Heart right ventricle (tissue), 16 donors: Measurements from ENCODE around the gene TMEM126A. TPM values are rescaled to one million over a fixed set of nuclear protein-coding genes. Genes with fewer than 3 reads are reported as not detected.
"Not testable (repeated sequence)": the region's sequence is repeated elsewhere in the genome, so short reads cannot be mapped to it uniquely, and the experiment has no call there.

ENCODE experiments used
- ATAC-seq, 8 donors: fragments of 200-7000 bp; cut with Tn5 transposase; one replicate each; pipeline ENCODE4 v1.9.1; 2020; ENCODE audit warnings: mild to moderate bottlenecking in 8 of 8, moderate library complexity in 8 of 8, moderate number of reproducible peaks in 1 of 8
- DNase-seq, 2 donors: peaks; one replicate each; pipeline ENCODE4 v3.0.0-alpha.2; 2020
- H3K27ac ChIP-seq, 10 donors: fragments of 200-600 bp; sonication (generic) in 2 of 10; one replicate each; pipeline versions ENCODE4 v1.5.0 to v1.8.0; 2020 to 2022; ENCODE audit warnings: mild to moderate bottlenecking in 3 of 10
- H3K27me3 ChIP-seq, 7 donors: fragments of 200-600 bp; one replicate each; pipeline ENCODE4 v1.8.0; 2021 to 2022; ENCODE audit warnings: mild to moderate bottlenecking in 2 of 7
- H3K36me3 ChIP-seq, 9 donors: fragments of 200-600 bp; sonication (generic) in 1 of 9; one replicate each; pipeline versions ENCODE4 v1.5.0 to v1.8.0; 2020 to 2022; ENCODE audit warnings: mild to moderate bottlenecking in 2 of 9
- H3K4me1 ChIP-seq, 9 donors: fragments of 200-600 bp; sonication (generic) in 1 of 9; one replicate each; pipeline versions ENCODE4 v1.5.0 to v1.8.0; 2020 to 2022; ENCODE audit warnings: mild to moderate bottlenecking in 4 of 9
- H3K4me3 ChIP-seq, 10 donors: fragments of 200-600 bp; sonication (generic) in 2 of 10; one replicate each; pipeline versions ENCODE4 v1.5.0 to v1.8.0; 2020 to 2022; ENCODE audit warnings: mild to moderate bottlenecking in 7 of 10, moderate library complexity in 2 of 10
- H3K9me3 ChIP-seq, 11 donors: fragments of 200-600 bp in 10 of 11; sonication (generic) in 2 of 11; one replicate each; pipeline versions ENCODE4 v1.5.0 to v1.8.0; 2013 to 2022; ENCODE audit warnings: mild to moderate bottlenecking in 2 of 11, control low read depth in 1 of 11, moderate library complexity in 1 of 11
- CTCF ChIP-seq, 9 donors: fragments of 200-600 bp; sonication (generic) in 2 of 9; IDR thresholded peaks; one replicate each; pipeline versions ENCODE4 v1.5.0 to v1.8.0; 2021 to 2022; ENCODE audit warnings: antibody characterized with exemption in 9 of 9, mild to moderate bottlenecking in 5 of 9, moderate library complexity in 1 of 9
- WGBS, 2 donors: extraction: QIAGEN DNeasy Blood & Tissue Kit; methylation state at CpG; one replicate each; pipeline ENCODE4 v1.1.7; 2013; ENCODE audit warnings: inconsistent platforms in 1 of 2; 5-methylcytosine and 5-hydroxymethylcytosine counted together
- intact Hi-C, 10 donors: fragments of 100-400 bp; cut with DNase I; formaldehyde crosslinking; loops; one replicate each; pipeline versions ENCODE4 v1.11.1 to v1.14.2; 2022
- polyA plus RNA-seq, 2 donors: library from polyadenylated mRNA; stranded (reverse); fragments of 200-250 nt; gene quantifications; one replicate each; pipeline ENCODE4 v1.2.3, GENCODE V29; 2013
- total RNA-seq, 10 donors: library from RNA; stranded (reverse); fragmentation: NEBNext Ultra II Directional in 3 of 10; extraction: Animal tissue kit (Norgen Biotek cat#: 25700) in 3 of 10; gene quantifications; one replicate each; pipeline versions ENCODE4 v1.2.1 to v1.2.4, GENCODE V29; 2021 to 2023
- donor health status: Arrhythmogenic right ventricular cardiomyopathy.
- donor health status: ischemic (EF 13 %, LVEDD 7.1; RV severe dilation, severe dysfunction).
- donor health status: healthy with polysubstance abuse.
- donor health status: DM: no; HTN: yes; CAD: no.
- donor health status: DM: no; HTN: no; CAD: no.
- donor health status: ischemic (EF 25% LVEDD 6.9; RV normal size, moderate dysfunction).
- donor health status: ischemic (EF 25% LVEDD 5.7; RV mildly dilated, moderate dysfunction).
- donor health status: healthy.
- donor health status: DM: yes; HTN: yes; CAD: no.
- donor health status: Ischemic cardiomyopathy.
- donor health status: ischemic (EF 35%, LVEDD 5.7; RV mildly dilated, moderate dysfunction).
- donor health status: nonischemic (EF 11% LVEDD 7.7; RV severe dilation, severe dysfunction).
- donor health status: DM: yes; HTN: yes; CAD: no.
- donor health status: PGD.
- donor health status: ischemic (EF 29% LVEDD 5.4; RV normal size, mild dysfunction).
- donor health status: nonischemic (EF 23%, LVEDD 6.1; RV moderate dilation, normal function).

TMEM126A gene
- total and polyA plus RNA-seq, 12 donors = 56.9 to 153 (median 67.6) TPM

GRCh38 chr11:85643191-85643614, 4.6 kb upstream of the TMEM126A start:
- peaks cover 0 to 26% (median 0%) of the 10 kb centered on the region in 7 donors for H3K27me3 ChIP-seq
- H3K27ac ChIP-seq = peak overlapping the region in 5 of 10 donors; percentile 24 to 42 (median 38)
- H3K36me3 ChIP-seq = peaks cover 0 to 5% (median 0%) of the 10 kb centered on the region in 9 donors
- TF ChIP-seq CTCF (IDR thresholded peaks at IDR 0.05) = no peak
- H3K9me3 ChIP-seq = no peaks in the 10 kb centered on the region
- peak overlapping the region in 2 of 10 donors; percentile 1 to 22 for H3K4me3 ChIP-seq
- peaks cover 0 to 21% (median 9%) of the 10 kb centered on the region in 9 donors for H3K4me1 ChIP-seq
- DNase-seq (peak; percentile 19 to 66), ATAC-seq (peak in 4 of 8 donors; percentile 21 to 41 (median 30))
- intact Hi-C loops = no loop called here
- 6 to 21% methylated on average over 2 of the region's 2 CpGs for WGBS, 2 donors

- TF ChIP-seq CTCF (IDR thresholded peaks at IDR 0.05) = no peak
- 29 to 34% methylated on average over 2 of the region's 2 CpGs for whole genome bisulfite sequencing, 2 donors
These were observed 689 bp upstream of the TMEM126A start for GRCh38 chr11:85647078-85647477.

GRCh38 chr11:85651118-85651517, 3.4 kb downstream of the TMEM126A start:
- TF ChIP-seq CTCF (IDR thresholded peaks at IDR 0.05) = no peak

More at GRCh38 chr11:85647078-85647477, 689 bp upstream of the TMEM126A start:
- DNase-seq (no peak), ATAC-seq (peak in 3 of 8 donors; percentile 2 to 35 (median 13))
- Histone ChIP-seq H3K27ac (peak overlapping the region in 9 of 10 donors; percentile 57 to 89 (median 83)), H3K9me3 (no peaks in the 10 kb centered on the region), H3K36me3 (peaks cover 0 to 19% (median 0%) of the 10 kb centered on the region in 9 donors), H3K4me3 (peak overlapping the region; percentile 53 to 79 (median 68)), H3K27me3 (peaks cover 0 to 22% (median 0%) of the 10 kb centered on the region in 7 donors), H3K4me1 (peaks cover 0 to 38% (median 22%) of the 10 kb centered on the region in 9 donors)
- intact Hi-C loops = loop anchor here in 1 of 10 donors (2.0 kb wide), 1 partner anchor 18 kb away; the partner anchor contains the start of gene TMEM126B

GRCh38 chr11:85652786-85653447, 5.2 kb downstream of the TMEM126A start:
- no peaks in the 10 kb centered on the region for H3K27me3 ChIP-seq
- peaks cover 0 to 32% (median 21%) of the 10 kb centered on the region in 9 donors for H3K4me1 ChIP-seq
- 56 to 59% methylated on average over 3 of the region's 3 CpGs for WGBS, 2 donors
- no peak overlapping the region for H3K27ac ChIP-seq
- no peaks in the 10 kb centered on the region for H3K9me3 ChIP-seq
- ATAC-seq (no peak), DNase-seq (no peak)
- no peak for TF ChIP-seq CTCF (IDR thresholded peaks at IDR 0.05)
- H3K36me3 ChIP-seq = peaks cover 0 to 77% (median 15%) of the 10 kb centered on the region in 9 donors
- no peak overlapping the region for H3K4me3 ChIP-seq
- intact Hi-C loops = loop anchor here in 1 of 10 donors (5.0 kb wide), 1 partner anchor 1569 kb away; no protein-coding TSS in a partner anchor

More at GRCh38 chr11:85651118-85651517, 3.4 kb downstream of the TMEM126A start:
- no peak overlapping the region for H3K4me3 ChIP-seq
- no peaks in the 10 kb centered on the region for H3K9me3 ChIP-seq
- no peaks in the 10 kb centered on the region for H3K27me3 ChIP-seq
- intact Hi-C loops = loop anchor here in 1 of 10 donors (5.0 kb wide), 1 partner anchor 1571 kb away; no protein-coding TSS in a partner anchor
- H3K4me1 ChIP-seq = peaks cover 0 to 33% (median 23%) of the 10 kb centered on the region in 9 donors
- WGBS, 2 donors = 66 to 73% methylated on average over 1 of the region's 1 CpG
- ATAC-seq (no peak), DNase-seq (no peak)
- H3K27ac ChIP-seq = no peak overlapping the region
- peaks cover 0 to 59% (median 3%) of the 10 kb centered on the region in 9 donors for H3K36me3 ChIP-seq

GRCh38 chr11:85654343-85654742, 6.6 kb downstream of the TMEM126A start:
- H3K27ac ChIP-seq, H3K4me3 ChIP-seq, H3K9me3 ChIP-seq, ATAC-seq, DNase-seq, H3K27me3 ChIP-seq: not testable (repeated sequence)
- peaks cover 0 to 34% (median 22%) of the 10 kb centered on the region in 9 donors for H3K4me1 ChIP-seq
- 95 to 100% methylated on average over 3 to 4 of the region's 4 CpGs for WGBS, 2 donors
- intact Hi-C loops = loop anchor here in 1 of 10 donors (5.0 kb wide), 1 partner anchor 1568 kb away; no protein-coding TSS in a partner anchor
- peaks cover 0 to 91% (median 20%) of the 10 kb centered on the region in 9 donors for H3K36me3 ChIP-seq
